Thymus (tissue), 2 donors: ENCODE measurements around the gene COX6A2. TPM values are rescaled to one million over a fixed set of nuclear protein-coding genes. Genes with fewer than 3 reads are reported as not detected.

Source experiments
- polyA plus RNA-seq: library from polyadenylated mRNA; stranded (reverse); fragments of 200-250 nt; gene quantifications from one replicate; pipeline ENCODE4 v1.2.3, GENCODE V29; 2013
- total RNA-seq: library from RNA; stranded (reverse); fragments of 120-200 nt; gene quantifications from one replicate; pipeline ENCODE4 v1.2.4, GENCODE V29; 2013
- donor health status: healthy.

Gene COX6A2
- total and polyA plus RNA-seq, 2 donors, result 0.33 to 2.9 TPM

Other genes starting within 250 kb of the COX6A2 start
- 36.5 TPM for gene FUS, start 248.2 kb downstream of the COX6A2 start, total RNA-seq
- gene FUS, start 248.2 kb downstream of the COX6A2 start, polyA plus RNA-seq, result 478 TPM
- gene PYCARD, start 225.6 kb downstream of the COX6A2 start, total RNA-seq, result 55.3 TPM
- gene PYCARD, start 225.6 kb downstream of the COX6A2 start, polyA plus RNA-seq, result 62.7 TPM
- 0.19 TPM for gene TRIM72, start 214.2 kb downstream of the COX6A2 start, total RNA-seq
- gene TRIM72, start 214.2 kb downstream of the COX6A2 start, polyA plus RNA-seq, result 0.50 TPM
- 1.3 TPM for gene PYDC1, start 211.2 kb downstream of the COX6A2 start, total RNA-seq
- 10.1 TPM for gene PYDC1, start 211.2 kb downstream of the COX6A2 start, polyA plus RNA-seq
- gene ITGAM, start 168.4 kb downstream of the COX6A2 start, total RNA-seq, result 6.8 TPM
- 7.0 TPM for gene ITGAM, start 168.4 kb downstream of the COX6A2 start, polyA plus RNA-seq
- gene ITGAX, start 73.2 kb downstream of the COX6A2 start, total RNA-seq, result 3.5 TPM
- gene ITGAX, start 73.2 kb downstream of the COX6A2 start, polyA plus RNA-seq, result 15.5 TPM
- gene ITGAD, start 35.0 kb downstream of the COX6A2 start, total RNA-seq, result 0.28 TPM
- 0.78 TPM for gene ITGAD, start 35.0 kb downstream of the COX6A2 start, polyA plus RNA-seq
- 0.14 TPM for gene ZNF843, start 14.4 kb upstream of the COX6A2 start, total RNA-seq
- gene ZNF843, start 14.4 kb upstream of the COX6A2 start, polyA plus RNA-seq, result 0.39 TPM
- 8.2 TPM for gene ARMC5, start 31.1 kb upstream of the COX6A2 start, total RNA-seq
- gene ARMC5, start 31.1 kb upstream of the COX6A2 start, polyA plus RNA-seq, result 19.7 TPM
- gene TGFB1I1, start 43.8 kb upstream of the COX6A2 start, total RNA-seq, result 1.5 TPM
- gene TGFB1I1, start 43.8 kb upstream of the COX6A2 start, polyA plus RNA-seq, result 9.2 TPM
- gene SLC5A2, start 54.8 kb upstream of the COX6A2 start, total RNA-seq, result 0.14 TPM
- 2.8 TPM for gene SLC5A2, start 54.8 kb upstream of the COX6A2 start, polyA plus RNA-seq
- 20.8 TPM for gene RUSF1, start 80.0 kb upstream of the COX6A2 start, total RNA-seq
- 72.9 TPM for gene RUSF1, start 80.0 kb upstream of the COX6A2 start, polyA plus RNA-seq
- 43.8 TPM for gene AHSP, start 99.5 kb upstream of the COX6A2 start, total RNA-seq
- gene AHSP, start 99.5 kb upstream of the COX6A2 start, polyA plus RNA-seq, result 2.0 TPM